GM19193 (cell line): ENCODE measurements around the gene BSG.

Source experiments
- POLR2A ChIP-seq: IDR thresholded peaks from 4 replicates; pipeline ENCODE4 v1.6.1; 2011; ENCODE audit not compliant: insufficient read depth, insufficient read length; ENCODE audit errors: extremely low read depth

BSG gene

GRCh38 chr19:588093-588740, 15.8 kb downstream of the BSG start:
- no peak for TF ChIP-seq POLR2A

- TF ChIP-seq POLR2A = no peak
These were observed 16.6 kb downstream of the BSG start for GRCh38 chr19:588741-589692.

GRCh38 chr19:589693-590395, 17.4 kb downstream of the BSG start, which contains the start of gene HCN2:
TSS of gene HCN2 (plus strand) at chr19:589881. CDS start at chr19:589946, 65 bp downstream.
- no peak for TF ChIP-seq POLR2A

GRCh38 chr19:590396-590745, 18.0 kb downstream of the BSG start:
- no peak for TF ChIP-seq POLR2A

- no peak for TF ChIP-seq POLR2A
These were observed 18.3 kb downstream of the BSG start for GRCh38 chr19:590750-591098.

- TF ChIP-seq POLR2A = no peak
These were observed 18.9 kb downstream of the BSG start for GRCh38 chr19:591099-591958.

- no peak for TF ChIP-seq POLR2A
These were observed 19.7 kb downstream of the BSG start for GRCh38 chr19:592101-592500.

- no peak for TF ChIP-seq POLR2A
These were observed 20.7 kb downstream of the BSG start for GRCh38 chr19:593055-593454.

GRCh38 chr19:593505-593904, 21.1 kb downstream of the BSG start:
- no peak for TF ChIP-seq POLR2A

- no peak for TF ChIP-seq POLR2A
These were observed 22.0 kb downstream of the BSG start for GRCh38 chr19:594265-594870.

GRCh38 chr19:595326-596262, 23.2 kb downstream of the BSG start:
- TF ChIP-seq POLR2A = no peak

- no peak for TF ChIP-seq POLR2A
These were observed 23.9 kb downstream of the BSG start for GRCh38 chr19:596263-596655.
